Osteoblast (primary cell): ENCODE data around the gene ADGRD1. TPM values are rescaled to one million over a fixed set of nuclear protein-coding genes. Genes with fewer than 3 reads are reported as not detected.
"Not testable (repeated sequence)": the region's sequence is repeated elsewhere in the genome, so short reads cannot be mapped to it uniquely, and the experiment has no call there.

ENCODE experiments used
- DNase-seq: peaks from one replicate; pipeline ENCODE4 v3.0.0; 2011; ENCODE audit warnings: low spot score, mixed read lengths; ENCODE audit not compliant: insufficient read length; ENCODE audit errors: missing footprints
- H2AFZ ChIP-seq: 2 replicates; pipeline ENCODE4 v1.6.0; 2011; ENCODE audit warnings: mild to moderate bottlenecking, low read length
- H3K27ac ChIP-seq: 2 replicates; pipeline ENCODE4 v1.5.1; 2011; ENCODE audit warnings: mild to moderate bottlenecking, low read depth, low read length, moderate library complexity
- H3K27me3 ChIP-seq: 2 replicates; pipeline ENCODE4 v1.6.0; 2012; ENCODE audit warnings: mild to moderate bottlenecking, control low read depth, inconsistent platforms, low read length, moderate library complexity; ENCODE audit not compliant: insufficient read depth
- H3K36me3 ChIP-seq: 2 replicates; pipeline ENCODE4 v1.5.1; 2011; ENCODE audit warnings: mild to moderate bottlenecking, low read length, control low read depth, moderate library complexity; ENCODE audit not compliant: insufficient read depth
- H3K4me1 ChIP-seq: 2 replicates; pipeline ENCODE4 v1.5.1; 2011; ENCODE audit warnings: mild to moderate bottlenecking, low read length, control low read depth, moderate library complexity; ENCODE audit not compliant: insufficient read depth
- H3K4me2 ChIP-seq: 2 replicates; pipeline ENCODE4 v1.6.0; 2011; ENCODE audit warnings: mild to moderate bottlenecking, low read length; ENCODE audit not compliant: insufficient read depth
- H3K4me3 ChIP-seq: fragments of 200-600 bp; sonication (generic); 3 replicates; pipeline ENCODE4 v1.5.1; 2012; ENCODE audit warnings: mild to moderate bottlenecking, low read length, inconsistent platforms; ENCODE audit not compliant: insufficient read depth
- H3K79me2 ChIP-seq: 2 replicates; pipeline ENCODE4 v1.6.0; 2012; ENCODE audit warnings: mild to moderate bottlenecking, low read length, control low read depth, inconsistent platforms; ENCODE audit not compliant: insufficient read depth
- H3K9me3 ChIP-seq: 2 replicates; pipeline ENCODE4 v1.5.1; 2011; ENCODE audit warnings: low read depth, low read length, control low read depth
- H4K20me1 ChIP-seq: 2 replicates; pipeline ENCODE4 v1.6.0; 2012; ENCODE audit warnings: mild to moderate bottlenecking, low read length, control low read depth; ENCODE audit not compliant: insufficient read depth
- total RNA-seq: library from RNA; depleted of rRNA; stranded (reverse); fragments of >200 nt; gene quantifications from 2 replicates; pipeline ENCODE4 v1.2.3, GENCODE V29; 2012
- TF ChIP-seq, protein P1 (sequence below): IDR thresholded peaks from 2 replicates; pipeline ENCODE4 v1.5.1; 2011; ENCODE audit warnings: mild to moderate bottlenecking, low read depth, low read length, moderate library complexity; ENCODE audit errors: extremely low read depth

The ADGRD1 gene
- total RNA-seq, 1 donor = 0.72 TPM

- no peaks in the 10 kb centered on the region for H4K20me1 ChIP-seq
- H3K36me3 ChIP-seq = no peaks in the 10 kb centered on the region
- no peak overlapping the region for H3K4me2 ChIP-seq
- H3K9me3 ChIP-seq = no peaks in the 10 kb centered on the region
- H3K27ac ChIP-seq = no peak overlapping the region
- H3K79me2 ChIP-seq = no peaks in the 10 kb centered on the region
- no peak overlapping the region for H2AFZ ChIP-seq
- H3K27me3 ChIP-seq = no peaks in the 10 kb centered on the region
- TF ChIP-seq, protein P1, sequence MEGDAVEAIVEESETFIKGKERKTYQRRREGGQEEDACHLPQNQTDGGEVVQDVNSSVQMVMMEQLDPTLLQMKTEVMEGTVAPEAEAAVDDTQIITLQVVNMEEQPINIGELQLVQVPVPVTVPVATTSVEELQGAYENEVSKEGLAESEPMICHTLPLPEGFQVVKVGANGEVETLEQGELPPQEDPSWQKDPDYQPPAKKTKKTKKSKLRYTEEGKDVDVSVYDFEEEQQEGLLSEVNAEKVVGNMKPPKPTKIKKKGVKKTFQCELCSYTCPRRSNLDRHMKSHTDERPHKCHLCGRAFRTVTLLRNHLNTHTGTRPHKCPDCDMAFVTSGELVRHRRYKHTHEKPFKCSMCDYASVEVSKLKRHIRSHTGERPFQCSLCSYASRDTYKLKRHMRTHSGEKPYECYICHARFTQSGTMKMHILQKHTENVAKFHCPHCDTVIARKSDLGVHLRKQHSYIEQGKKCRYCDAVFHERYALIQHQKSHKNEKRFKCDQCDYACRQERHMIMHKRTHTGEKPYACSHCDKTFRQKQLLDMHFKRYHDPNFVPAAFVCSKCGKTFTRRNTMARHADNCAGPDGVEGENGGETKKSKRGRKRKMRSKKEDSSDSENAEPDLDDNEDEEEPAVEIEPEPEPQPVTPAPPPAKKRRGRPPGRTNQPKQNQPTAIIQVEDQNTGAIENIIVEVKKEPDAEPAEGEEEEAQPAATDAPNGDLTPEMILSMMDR = no peak
- H3K4me3 ChIP-seq = no peak overlapping the region
- no peaks in the 10 kb centered on the region for H3K4me1 ChIP-seq
- DNase-seq = no peak
Observed at GRCh38 chr12:130993759-130994670, 40.3 kb downstream of the ADGRD1 start.

- no peaks in the 10 kb centered on the region for H3K36me3 ChIP-seq
- DNase-seq = no peak
Observed at GRCh38 chr12:130994821-130995375, 41.2 kb downstream of the ADGRD1 start.

GRCh38 chr12:130995386-130995969 is 41.8 kb downstream of the ADGRD1 start:
- H3K4me3 ChIP-seq, H3K27ac ChIP-seq, H3K79me2 ChIP-seq, H3K9me3 ChIP-seq, DNase-seq, H3K27me3 ChIP-seq, H3K36me3 ChIP-seq, H3K4me2 ChIP-seq, H2AFZ ChIP-seq, H4K20me1 ChIP-seq, H3K4me1 ChIP-seq: not testable (repeated sequence)

More at GRCh38 chr12:130994821-130995375, 41.2 kb downstream of the ADGRD1 start:
- H3K4me1 ChIP-seq = no peaks in the 10 kb centered on the region
- no peak overlapping the region for H3K4me2 ChIP-seq
- H3K9me3 ChIP-seq = no peaks in the 10 kb centered on the region
- H2AFZ ChIP-seq = no peak overlapping the region
- TF ChIP-seq, protein P1 = no peak
- H3K4me3 ChIP-seq = no peak overlapping the region
- H3K27ac ChIP-seq = no peak overlapping the region
- no peaks in the 10 kb centered on the region for H3K27me3 ChIP-seq
- H3K79me2 ChIP-seq = no peaks in the 10 kb centered on the region
- H4K20me1 ChIP-seq = no peaks in the 10 kb centered on the region

DNA sequence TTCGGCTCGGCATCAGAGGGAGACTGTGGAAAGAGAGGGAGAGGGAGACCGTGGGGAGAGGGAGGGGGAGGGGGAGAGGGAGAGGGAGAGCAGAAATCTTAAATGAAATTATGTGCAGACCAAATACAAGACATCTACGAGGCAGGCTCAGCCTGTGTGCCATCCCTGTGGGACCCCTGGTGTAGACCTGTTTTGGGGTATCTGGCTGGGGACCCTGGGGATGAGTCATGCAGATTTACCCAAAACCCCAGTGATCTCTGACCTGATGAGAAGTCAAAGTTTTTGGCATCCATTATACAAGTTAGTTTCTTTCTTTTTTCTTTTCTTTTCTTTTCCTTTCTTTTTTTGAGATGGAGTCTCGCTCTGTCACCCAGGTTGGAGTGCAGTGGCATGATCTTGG is 44.4 kb downstream of the ADGRD1 start:
- H3K27ac ChIP-seq = no peak overlapping the region
- no peaks in the 10 kb centered on the region for H3K9me3 ChIP-seq
- H3K4me2 ChIP-seq = no peak overlapping the region
- no peaks in the 10 kb centered on the region for H3K27me3 ChIP-seq
- no peak overlapping the region for H3K4me3 ChIP-seq
- H2AFZ ChIP-seq = no peak overlapping the region
- DNase-seq = peak; percentile 61
- H4K20me1 ChIP-seq = no peaks in the 10 kb centered on the region
- H3K4me1 ChIP-seq = no peaks in the 10 kb centered on the region
- TF ChIP-seq, protein P1 = no peak
- no peaks in the 10 kb centered on the region for H3K36me3 ChIP-seq
- H3K79me2 ChIP-seq = no peaks in the 10 kb centered on the region
